Central memory CD8-positive, alpha-beta T cell (primary cell): ENCODE measurements around the gene ZNF236.
"Not testable (repeated sequence)": the region's sequence is repeated elsewhere in the genome, so short reads cannot be mapped to it uniquely, and the experiment has no call there.

ENCODE experiments used
- ATAC-seq: fragments of 150-1000 bp; cut with Tn5 transposase; replicated peaks from 2 replicates; pipeline ENCODE4 v1.10.0; 2022; ENCODE audit warnings: mild to moderate bottlenecking, moderate FRiP score, moderate number of reproducible peaks; ENCODE audit not compliant: poor library complexity, severe bottlenecking; ENCODE audit errors: extremely low read depth
- DNase-seq, 2 donors: peaks; one replicate each; pipeline ENCODE4 v3.0.0; 2021; ENCODE audit warnings: low spot score in 2 of 2
- H3K27ac Mint-ChIP-seq: one replicate; pipeline ENCODE4 v1.8.0; 2022; ENCODE audit warnings: low read depth, mild to moderate bottlenecking, moderate library complexity, mixed read lengths
- H3K27me3 Mint-ChIP-seq: one replicate; pipeline ENCODE4 v1.8.0; 2022; ENCODE audit warnings: mixed read lengths
- H3K36me3 Mint-ChIP-seq: one replicate; pipeline ENCODE4 v1.8.0; 2022; ENCODE audit warnings: mild to moderate bottlenecking, moderate library complexity, mixed read lengths; ENCODE audit not compliant: insufficient read depth
- H3K4me1 Mint-ChIP-seq: one replicate; pipeline ENCODE4 v1.8.0; 2022; ENCODE audit warnings: mixed read lengths
- H3K4me3 Mint-ChIP-seq: one replicate; pipeline ENCODE4 v1.8.0; 2022; ENCODE audit warnings: mild to moderate bottlenecking, moderate library complexity, mixed read lengths
- H3K9me3 Mint-ChIP-seq: one replicate; pipeline ENCODE4 v1.8.0; 2022; ENCODE audit warnings: mixed read lengths

Gene ZNF236

DNA sequence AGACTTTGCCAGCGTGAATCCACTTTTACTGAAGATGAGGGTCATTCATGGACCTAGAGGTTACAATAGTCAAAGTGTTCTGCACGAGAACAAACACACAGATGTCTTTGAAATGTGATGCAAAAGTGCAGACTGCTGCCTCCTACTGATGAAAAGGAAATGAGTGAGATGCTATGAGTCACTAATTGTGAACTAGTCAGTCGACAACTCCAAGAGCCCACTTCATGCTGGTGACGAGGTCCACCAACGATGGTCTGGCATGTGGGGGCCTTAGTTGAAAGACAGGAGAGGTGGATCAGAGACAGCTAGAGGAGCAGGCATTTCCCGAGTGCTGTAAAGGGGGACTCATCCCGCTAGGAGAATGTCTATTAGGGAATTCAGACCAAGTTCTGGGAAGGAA is 17.1 kb upstream of the ZNF236 start:
- Mint-ChIP-seq H3K9me3 (no peaks in the 10 kb centered on the region), H3K36me3 (peaks cover 10% of the 10 kb centered on the region), H3K4me1 (peaks cover 15% of the 10 kb centered on the region), H3K27ac (peak overlapping the region; percentile 49), H3K27me3 (peaks cover 10% of the 10 kb centered on the region), H3K4me3 (no peak overlapping the region)
- DNase-seq = no peak
- no peak for ATAC-seq

DNA sequence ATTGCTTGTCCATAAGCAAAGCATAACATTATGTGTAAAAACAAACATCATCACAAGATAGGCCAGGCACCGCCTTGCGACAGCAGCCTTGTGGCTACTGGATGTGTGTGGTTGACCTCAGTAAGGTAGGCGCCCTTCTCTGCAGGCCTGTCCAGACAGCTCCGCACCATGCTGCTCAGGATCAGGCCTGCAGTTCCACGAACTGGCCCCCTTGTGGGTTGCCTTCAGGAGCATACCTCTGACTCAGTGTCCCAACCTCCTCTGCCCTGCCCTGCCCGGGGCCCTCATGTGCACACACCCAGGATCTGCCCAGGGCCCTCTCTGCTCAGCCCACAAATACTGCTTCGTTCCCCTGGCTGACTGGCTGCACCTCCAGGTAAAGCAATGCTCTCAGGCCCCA is 16.1 kb upstream of the ZNF236 start:
- Mint-ChIP-seq H3K27ac (no peak overlapping the region), H3K4me3 (no peak overlapping the region), H3K36me3 (peaks cover 10% of the 10 kb centered on the region), H3K9me3 (no peaks in the 10 kb centered on the region), H3K27me3 (peaks cover 6% of the 10 kb centered on the region), H3K4me1 (peaks cover 15% of the 10 kb centered on the region)
- DNase-seq (no peak), ATAC-seq (no peak)

DNA sequence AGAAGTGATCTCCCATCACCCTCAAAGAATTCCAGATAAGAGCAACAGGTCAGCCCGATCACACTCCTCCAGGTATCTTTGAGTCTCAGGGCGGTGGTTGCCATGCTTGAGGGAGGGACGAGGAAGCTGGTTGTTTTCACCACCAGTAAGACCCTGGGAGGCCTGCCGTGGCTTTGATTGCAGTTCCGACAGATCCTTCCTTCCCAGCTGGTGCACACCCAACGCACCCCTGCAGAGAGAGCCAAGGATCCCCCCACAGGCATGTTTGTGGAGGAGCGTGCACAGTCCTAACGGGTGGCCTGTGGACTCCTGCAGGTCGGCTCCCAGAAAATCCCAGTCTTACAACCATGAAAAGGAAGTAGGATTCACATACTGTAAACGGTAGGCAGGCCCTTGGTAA is 13.8 kb upstream of the ZNF236 start:
- no peak for ATAC-seq
- H3K9me3 Mint-ChIP-seq = no peaks in the 10 kb centered on the region
- no peak for DNase-seq
- no peak overlapping the region for H3K4me3 Mint-ChIP-seq
- H3K27ac Mint-ChIP-seq = no peak overlapping the region
- peaks cover 5% of the 10 kb centered on the region for H3K4me1 Mint-ChIP-seq
- H3K27me3 Mint-ChIP-seq = no peaks in the 10 kb centered on the region
- peaks cover 12% of the 10 kb centered on the region for H3K36me3 Mint-ChIP-seq

DNA sequence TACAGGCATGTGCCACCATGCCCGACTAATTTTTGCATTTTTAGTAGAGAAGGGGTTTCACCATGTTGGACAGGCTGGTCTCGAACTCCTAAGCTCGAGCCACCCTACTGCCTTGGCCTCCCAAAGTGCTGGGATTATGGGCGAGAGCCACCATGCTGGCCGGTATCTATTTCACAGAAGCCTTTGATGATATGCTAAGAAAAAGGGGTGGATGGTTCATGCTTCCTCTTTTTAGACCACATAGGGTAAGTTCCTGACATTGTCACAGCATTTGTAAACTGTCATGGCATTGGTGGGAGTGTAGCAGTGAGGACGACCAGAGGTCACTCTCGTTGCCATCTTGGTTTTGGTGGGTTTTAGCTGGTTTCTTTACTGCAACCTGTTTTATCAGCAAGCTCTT is 10.8 kb upstream of the ZNF236 start:
- not testable (repeated sequence) for H3K4me1 Mint-ChIP-seq, ATAC-seq, H3K27me3 Mint-ChIP-seq, H3K4me3 Mint-ChIP-seq, H3K27ac Mint-ChIP-seq, DNase-seq, H3K9me3 Mint-ChIP-seq
- peaks cover 22% of the 10 kb centered on the region for H3K36me3 Mint-ChIP-seq

DNA sequence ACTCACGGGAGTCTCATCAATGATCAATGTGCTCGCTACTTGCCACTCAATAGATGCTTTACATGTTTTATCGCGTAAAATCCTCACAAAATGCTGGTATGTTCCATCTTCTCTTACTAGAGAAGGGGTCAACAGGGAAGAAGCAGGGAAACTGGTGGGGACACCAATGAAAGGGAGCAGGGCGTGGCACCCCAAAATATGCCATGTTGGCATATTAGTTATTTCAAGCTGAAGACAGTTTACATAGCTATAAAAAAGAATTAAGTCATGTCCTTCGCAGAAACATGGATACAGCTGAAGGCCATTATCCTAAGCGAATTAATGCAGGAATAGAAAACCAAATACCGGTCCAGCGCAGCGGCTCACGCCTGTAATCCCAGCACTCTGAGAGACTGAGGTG is 8.1 kb upstream of the ZNF236 start:
- Mint-ChIP-seq H3K4me1 (peaks cover 18% of the 10 kb centered on the region), H3K27me3 (no peaks in the 10 kb centered on the region), H3K9me3 (no peaks in the 10 kb centered on the region), H3K27ac (no peak overlapping the region), H3K36me3 (peaks cover 14% of the 10 kb centered on the region), H3K4me3 (no peak overlapping the region)
- DNase-seq (no peak), ATAC-seq (no peak)

DNA sequence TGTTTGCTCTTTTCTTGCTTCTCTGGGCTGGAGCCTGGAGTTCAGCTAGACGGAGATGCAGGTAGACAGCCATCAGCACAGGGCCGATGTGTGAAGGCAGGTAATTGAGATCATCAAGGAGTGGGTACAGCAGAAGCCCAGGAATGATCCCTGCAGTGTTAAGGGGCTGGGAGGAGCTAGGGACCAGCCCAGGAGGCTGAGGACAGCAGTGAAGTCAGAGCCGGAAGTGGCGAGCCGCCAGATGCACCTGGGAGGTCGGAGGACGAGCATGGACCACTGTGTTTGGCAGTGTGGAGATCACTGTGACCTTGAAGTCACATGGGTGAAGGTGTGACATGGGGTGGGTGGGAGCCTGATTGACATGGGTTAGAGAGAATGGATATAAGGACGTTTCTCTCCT is 6.2 kb upstream of the ZNF236 start:
- Mint-ChIP-seq H3K36me3 (peaks cover 15% of the 10 kb centered on the region), H3K4me3 (no peak overlapping the region), H3K27me3 (no peaks in the 10 kb centered on the region), H3K27ac (peak overlapping the region; percentile 26), H3K9me3 (no peaks in the 10 kb centered on the region), H3K4me1 (peaks cover 35% of the 10 kb centered on the region)
- DNase-seq (no peak), ATAC-seq (no peak)

DNA sequence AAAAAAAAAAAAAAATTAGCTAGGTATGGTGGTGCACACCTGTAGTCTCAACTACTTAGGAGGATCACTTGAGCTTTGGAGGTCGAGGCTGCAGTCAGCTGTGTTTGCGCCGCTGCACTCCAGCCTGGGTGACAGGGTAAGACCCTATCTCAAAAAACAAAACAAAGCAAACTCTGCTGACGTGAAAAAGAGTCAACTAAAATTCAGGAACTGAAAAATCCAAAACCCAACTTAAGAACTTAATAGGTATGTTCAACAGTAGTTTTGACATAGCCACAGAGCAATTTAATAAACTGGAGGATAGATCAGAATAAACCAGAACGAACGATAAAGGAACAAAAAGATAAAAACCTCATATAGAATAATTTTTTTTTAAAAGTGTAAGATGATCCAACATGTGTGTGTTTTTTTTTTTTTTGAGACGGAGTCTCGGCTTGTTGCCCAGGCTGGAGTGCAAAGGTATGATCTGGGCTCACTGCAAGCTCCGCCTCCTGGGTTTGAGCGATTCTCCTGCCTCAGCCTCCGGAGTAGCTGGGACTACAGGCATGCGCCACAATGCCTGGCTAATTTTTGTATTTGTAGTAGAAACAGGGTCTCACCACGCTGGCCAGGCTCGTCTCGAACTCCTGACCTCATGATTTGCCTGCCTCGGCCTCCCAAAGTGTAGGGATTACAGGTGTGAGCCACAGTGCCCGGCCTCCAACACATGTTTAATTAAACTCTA is 4.3 kb upstream of the ZNF236 start:
- Mint-ChIP-seq H3K27me3 (no peaks in the 10 kb centered on the region), H3K4me3 (no peak overlapping the region), H3K36me3 (peaks cover 25% of the 10 kb centered on the region), H3K27ac (no peak overlapping the region), H3K9me3 (no peaks in the 10 kb centered on the region), H3K4me1 (peaks cover 38% of the 10 kb centered on the region)
- no peak for ATAC-seq
- no peak for DNase-seq

DNA sequence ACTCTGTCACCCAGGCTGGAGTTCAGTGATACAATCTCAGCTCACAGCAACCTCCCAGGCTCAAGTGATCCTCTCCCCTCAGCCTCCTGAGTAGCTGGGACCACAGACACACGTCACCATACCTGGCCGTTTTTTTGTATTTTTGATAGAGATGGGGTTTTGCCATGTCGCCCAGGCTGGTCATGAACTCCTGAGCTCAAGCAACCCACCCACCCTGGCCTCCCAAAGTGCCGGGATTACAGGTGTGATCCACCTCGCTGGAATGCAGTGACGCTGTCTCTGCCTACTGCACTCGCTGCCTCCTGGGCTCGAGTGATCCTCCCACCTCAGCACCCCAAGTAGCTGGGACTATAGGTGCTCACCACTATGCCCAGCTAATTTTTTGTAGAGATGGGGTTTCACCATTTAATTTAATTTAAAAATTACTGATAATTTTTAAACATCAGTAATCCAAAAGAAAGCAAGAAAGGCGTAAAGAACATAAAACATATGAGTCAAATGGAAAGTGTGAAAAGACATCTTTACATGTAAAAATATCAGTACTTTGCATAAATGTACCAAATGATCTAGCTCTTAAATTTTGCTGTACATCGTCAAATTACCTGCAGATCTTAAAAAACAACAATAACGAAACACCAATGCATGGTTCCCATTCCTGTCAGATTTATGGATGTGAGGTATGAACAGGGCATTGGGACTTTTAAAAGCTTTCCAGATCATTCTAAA is 2.8 kb upstream of the ZNF236 start:
- H3K9me3 Mint-ChIP-seq = no peaks in the 10 kb centered on the region
- H3K27ac Mint-ChIP-seq = peak overlapping the region; percentile 25
- peak overlapping the region; percentile 89 for H3K4me3 Mint-ChIP-seq
- DNase-seq (no peak), ATAC-seq (no peak)
- peaks cover 31% of the 10 kb centered on the region for H3K36me3 Mint-ChIP-seq
- H3K27me3 Mint-ChIP-seq = no peaks in the 10 kb centered on the region
- H3K4me1 Mint-ChIP-seq = peaks cover 48% of the 10 kb centered on the region

DNA sequence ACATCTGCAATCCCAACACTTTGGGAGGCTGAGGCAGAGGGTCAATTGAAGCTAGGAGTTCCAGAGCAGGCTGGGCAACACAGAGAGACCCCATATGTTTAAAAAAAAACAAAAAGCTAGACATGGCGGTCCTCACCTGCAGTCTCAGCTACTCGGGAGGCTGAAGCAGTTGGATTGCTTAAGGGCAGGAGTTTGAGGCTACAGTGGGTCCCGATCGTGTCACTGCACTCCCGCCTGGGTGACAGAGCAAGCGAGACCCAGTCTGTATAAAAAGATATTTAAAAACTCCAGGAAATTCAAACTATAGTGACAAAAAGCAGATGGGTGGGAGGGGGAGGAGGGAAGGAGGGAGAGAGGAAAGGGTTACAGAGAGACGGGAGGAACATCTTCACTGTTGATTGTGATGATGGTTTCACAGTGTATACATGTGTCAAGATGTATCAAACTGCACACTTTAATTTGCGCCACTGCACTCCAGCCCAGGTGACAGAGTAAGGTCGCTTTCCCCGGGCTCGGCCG is 942 bp upstream of the ZNF236 start:
- Mint-ChIP-seq H3K36me3 (peaks cover 28% of the 10 kb centered on the region), H3K4me1 (peaks cover 49% of the 10 kb centered on the region), H3K27me3 (no peaks in the 10 kb centered on the region), H3K9me3 (no peaks in the 10 kb centered on the region), H3K4me3 (peak overlapping the region; percentile 89), H3K27ac (peak overlapping the region; percentile 91)
- DNase-seq (no peak), ATAC-seq (no peak)

DNA sequence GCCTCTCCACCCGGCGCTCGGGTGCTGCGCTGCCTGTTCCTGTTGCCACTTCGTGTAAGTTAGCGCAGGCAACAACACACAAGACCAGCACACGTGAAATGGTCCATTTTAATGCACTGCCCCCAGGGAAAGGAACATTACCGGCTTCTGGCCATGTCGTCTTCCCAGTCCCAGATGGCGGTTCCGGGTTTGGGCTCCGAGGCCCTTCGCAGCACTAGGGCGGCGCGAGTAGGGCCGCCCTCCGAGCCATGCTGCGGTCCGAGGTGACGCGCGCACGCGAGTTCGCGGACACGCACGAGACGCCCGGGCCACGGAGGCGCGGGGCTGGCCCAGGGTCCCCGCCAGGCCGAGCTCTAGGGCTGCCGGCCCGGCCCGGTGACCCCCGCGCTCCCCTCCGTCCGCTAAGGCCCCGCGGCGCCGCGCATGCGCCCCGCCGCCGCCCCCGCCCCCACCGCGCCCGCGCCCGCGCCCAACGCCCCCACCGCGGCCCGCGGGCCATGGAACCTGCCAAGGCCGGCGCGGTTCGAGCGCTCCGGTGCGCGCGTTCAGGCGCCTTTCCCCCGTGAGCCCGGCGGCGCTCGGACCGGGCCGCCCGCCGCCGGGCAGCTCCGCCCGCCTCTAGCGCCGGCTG is 367 bp upstream of the ZNF236 start:
- H3K36me3 Mint-ChIP-seq = peaks cover 26% of the 10 kb centered on the region
- peaks cover 49% of the 10 kb centered on the region for H3K4me1 Mint-ChIP-seq
- no peaks in the 10 kb centered on the region for H3K9me3 Mint-ChIP-seq
- no peaks in the 10 kb centered on the region for H3K27me3 Mint-ChIP-seq
- ATAC-seq (peak; percentile 77), DNase-seq (peak; percentile 55 to 56)
- H3K27ac Mint-ChIP-seq = peak overlapping the region; percentile 91
- peak overlapping the region; percentile 89 for H3K4me3 Mint-ChIP-seq

DNA sequence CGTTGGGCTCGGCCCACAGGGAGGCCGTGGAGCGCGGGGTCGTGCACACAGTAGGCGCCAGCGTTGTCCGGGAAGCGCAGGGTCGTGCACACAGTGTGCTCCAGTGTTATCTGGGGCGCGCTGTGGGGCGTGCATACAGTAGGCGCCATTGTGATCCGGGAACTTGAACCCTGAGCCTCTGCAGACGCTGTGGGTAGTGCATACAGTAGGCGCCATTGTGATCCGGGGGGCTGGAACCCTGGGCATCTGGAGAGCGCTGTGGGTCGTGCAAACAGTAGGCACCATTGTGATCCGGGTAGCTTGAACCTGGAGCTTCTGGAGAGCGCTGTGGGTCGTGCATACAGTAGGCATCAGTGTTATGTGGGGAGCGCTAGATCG is 793 bp downstream of the ZNF236 start:
- Mint-ChIP-seq H3K9me3 (no peaks in the 10 kb centered on the region), H3K4me1 (peaks cover 54% of the 10 kb centered on the region), H3K4me3 (peak overlapping the region; percentile 89), H3K36me3 (peaks cover 28% of the 10 kb centered on the region), H3K27ac (peak overlapping the region; percentile 68), H3K27me3 (no peaks in the 10 kb centered on the region)
- DNase-seq (no peak), ATAC-seq (no peak)

DNA sequence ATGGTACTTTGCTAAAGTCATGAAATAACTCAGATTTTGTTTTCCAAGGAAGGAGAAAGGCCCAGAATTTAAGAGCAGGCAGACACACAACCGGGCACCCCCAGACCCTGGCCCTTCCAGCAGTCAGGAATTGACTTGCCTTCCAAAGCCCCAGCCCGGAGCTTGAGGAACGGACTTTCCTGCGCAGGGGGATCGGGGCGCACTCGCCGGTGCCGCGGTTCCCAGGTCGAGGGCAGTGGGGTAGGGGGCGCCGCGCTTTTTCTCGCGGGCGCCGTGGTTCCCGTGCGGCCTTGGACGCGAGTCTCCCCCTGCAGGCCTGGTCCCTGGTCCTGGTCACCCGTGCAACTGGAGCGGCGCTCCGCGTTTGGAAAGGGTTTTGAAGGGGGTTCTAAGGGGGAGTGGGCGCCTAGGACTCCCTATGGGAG is 1.2 kb downstream of the ZNF236 start:
- Mint-ChIP-seq H3K36me3 (peaks cover 28% of the 10 kb centered on the region), H3K9me3 (no peaks in the 10 kb centered on the region)

More for the DNA sequence above, 1.2 kb downstream of the ZNF236 start:
- Mint-ChIP-seq H3K4me3 (peak overlapping the region; percentile 89), H3K4me1 (peaks cover 49% of the 10 kb centered on the region), H3K27ac (peak overlapping the region; percentile 68), H3K27me3 (no peaks in the 10 kb centered on the region)
- DNase-seq = no peak
- no peak for ATAC-seq
